ENCODE measurements around the gene AUTS2. TPM values are rescaled to one million over a fixed set of nuclear protein-coding genes. Genes with fewer than 3 reads are reported as not detected.

Gene AUTS2
- polyA plus RNA-seq, 3 donors, result 0.08 to 0.35 TPM; not detected in 1

DNA sequence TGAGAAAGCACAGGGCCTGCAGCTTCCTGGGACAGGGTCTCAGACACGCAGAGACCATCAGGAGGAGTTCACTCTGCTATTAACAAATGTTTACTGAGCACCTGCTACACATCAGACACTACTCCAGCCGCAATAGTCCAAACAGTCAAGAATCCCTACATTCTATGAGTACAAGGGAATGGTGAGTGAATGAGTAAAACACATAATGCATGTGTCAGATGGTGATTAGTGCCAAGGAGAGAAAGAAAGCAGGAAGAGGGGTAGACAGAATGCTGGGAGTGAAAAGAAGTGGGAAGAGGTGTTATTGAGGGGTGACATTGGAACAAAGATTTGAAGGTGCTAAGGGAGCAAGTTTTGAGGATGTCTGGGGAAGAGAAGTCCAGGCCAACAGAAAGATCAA, 899.5 kb downstream of the AUTS2 start:
- H3K9me3 ChIP-seq (replicated peaks in 1 of 2; ENCODE audit: control insufficient read depth in 1 of 2, insufficient read depth in 1 of 2, low read length in 2 of 2), result peaks cover 0 to 13% of the 10 kb centered on the region in 2 donors
- intact Hi-C loops (cut with micrococcal nuclease), result no loop called here
- no peak overlapping the region for H3K4me2 ChIP-seq (replicated peaks; ENCODE audit: extremely low read depth, low read length, poor library complexity, severe bottlenecking)
- H2AFZ ChIP-seq (ENCODE audit: insufficient read depth, low read depth, low read length, poor library complexity, severe bottlenecking), result no peak overlapping the region
- H3K4me3 Mint-ChIP-seq, result no peak overlapping the region
- no peaks in the 10 kb centered on the region for H3K27me3 ChIP-seq (ENCODE audit: control insufficient read depth in 2 of 2, insufficient read depth in 2 of 2, low read length in 2 of 2)
- H3K36me3 Mint-ChIP-seq, result no peaks in the 10 kb centered on the region
- H3K27ac ChIP-seq (ENCODE audit: low read depth in 1 of 2, low read length in 2 of 2), result no peak overlapping the region
- H3K27ac Mint-ChIP-seq, result no peak overlapping the region
- no peaks in the 10 kb centered on the region for H3K4me1 ChIP-seq (ENCODE audit: control insufficient read depth in 1 of 2, insufficient read depth in 2 of 2, low read length in 2 of 2)
- no peak for DNase-seq
- H3K9me3 Mint-ChIP-seq, result peaks cover 0 to 2% (median 0%) of the 10 kb centered on the region in 7 donors
- WGBS (ENCODE audit: insufficient coverage), result no CpG with 5 or more reads among the region's 2 CpGs
- no peak overlapping the region for H3K9ac ChIP-seq (ENCODE audit: insufficient read depth, low read length, poor library complexity, severe bottlenecking)
- no peaks in the 10 kb centered on the region for H3K36me3 ChIP-seq (replicated peaks in 1 of 2; ENCODE audit: control insufficient read depth in 1 of 2, insufficient read depth in 2 of 2, low read length in 2 of 2)
- H3K27me3 Mint-ChIP-seq (ENCODE audit: low read depth in 3 of 3), result no peaks in the 10 kb centered on the region
- H4K20me1 ChIP-seq (ENCODE audit: insufficient read depth, low read length), result no peaks in the 10 kb centered on the region
- H3K4me1 Mint-ChIP-seq, result no peaks in the 10 kb centered on the region
- no peaks in the 10 kb centered on the region for H3K79me2 ChIP-seq (ENCODE audit: insufficient read depth, low read length)
- TF ChIP-seq, protein P1, sequence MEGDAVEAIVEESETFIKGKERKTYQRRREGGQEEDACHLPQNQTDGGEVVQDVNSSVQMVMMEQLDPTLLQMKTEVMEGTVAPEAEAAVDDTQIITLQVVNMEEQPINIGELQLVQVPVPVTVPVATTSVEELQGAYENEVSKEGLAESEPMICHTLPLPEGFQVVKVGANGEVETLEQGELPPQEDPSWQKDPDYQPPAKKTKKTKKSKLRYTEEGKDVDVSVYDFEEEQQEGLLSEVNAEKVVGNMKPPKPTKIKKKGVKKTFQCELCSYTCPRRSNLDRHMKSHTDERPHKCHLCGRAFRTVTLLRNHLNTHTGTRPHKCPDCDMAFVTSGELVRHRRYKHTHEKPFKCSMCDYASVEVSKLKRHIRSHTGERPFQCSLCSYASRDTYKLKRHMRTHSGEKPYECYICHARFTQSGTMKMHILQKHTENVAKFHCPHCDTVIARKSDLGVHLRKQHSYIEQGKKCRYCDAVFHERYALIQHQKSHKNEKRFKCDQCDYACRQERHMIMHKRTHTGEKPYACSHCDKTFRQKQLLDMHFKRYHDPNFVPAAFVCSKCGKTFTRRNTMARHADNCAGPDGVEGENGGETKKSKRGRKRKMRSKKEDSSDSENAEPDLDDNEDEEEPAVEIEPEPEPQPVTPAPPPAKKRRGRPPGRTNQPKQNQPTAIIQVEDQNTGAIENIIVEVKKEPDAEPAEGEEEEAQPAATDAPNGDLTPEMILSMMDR (IDR thresholded peaks at IDR 0.05), result no peak
- no peak overlapping the region for H3K4me3 ChIP-seq (replicated peaks in 1 of 3; ENCODE audit: low read depth in 2 of 3, low read length in 3 of 3)

GRCh38 chr7:70498232-70498992, 900.1 kb downstream of the AUTS2 start:
- Histone ChIP-seq H3K4me3 (replicated peaks in 1 of 3; ENCODE audit: low read depth in 2 of 3, low read length in 3 of 3) (no peak overlapping the region), H3K27ac (ENCODE audit: low read depth in 1 of 2, low read length in 2 of 2) (no peak overlapping the region), H2AFZ (ENCODE audit: insufficient read depth, low read depth, low read length, poor library complexity, severe bottlenecking) (no peak overlapping the region), H3K4me1 (ENCODE audit: control insufficient read depth in 1 of 2, insufficient read depth in 2 of 2, low read length in 2 of 2) (no peaks in the 10 kb centered on the region), H3K9ac (ENCODE audit: insufficient read depth, low read length, poor library complexity, severe bottlenecking) (no peak overlapping the region), H3K9me3 (replicated peaks in 1 of 2; ENCODE audit: control insufficient read depth in 1 of 2, insufficient read depth in 1 of 2, low read length in 2 of 2) (peaks cover 0 to 13% of the 10 kb centered on the region in 2 donors), H3K36me3 (replicated peaks in 1 of 2; ENCODE audit: control insufficient read depth in 1 of 2, insufficient read depth in 2 of 2, low read length in 2 of 2) (no peaks in the 10 kb centered on the region), H4K20me1 (ENCODE audit: insufficient read depth, low read length) (no peaks in the 10 kb centered on the region), H3K79me2 (ENCODE audit: insufficient read depth, low read length) (no peaks in the 10 kb centered on the region), H3K4me2 (replicated peaks; ENCODE audit: extremely low read depth, low read length, poor library complexity, severe bottlenecking) (no peak overlapping the region), H3K27me3 (ENCODE audit: control insufficient read depth in 2 of 2, insufficient read depth in 2 of 2, low read length in 2 of 2) (no peaks in the 10 kb centered on the region)
- intact Hi-C loops (cut with micrococcal nuclease), result no loop called here
- Mint-ChIP-seq H3K9me3 (peaks cover 0 to 2% (median 0%) of the 10 kb centered on the region in 7 donors), H3K4me1 (no peaks in the 10 kb centered on the region), H3K27me3 (ENCODE audit: low read depth in 3 of 3) (no peaks in the 10 kb centered on the region), H3K36me3 (no peaks in the 10 kb centered on the region), H3K4me3 (no peak overlapping the region), H3K27ac (no peak overlapping the region)
- TF ChIP-seq, protein P1 (IDR thresholded peaks at IDR 0.05), result no peak
- WGBS (ENCODE audit: insufficient coverage), result 93% methylated on average over 5 of the region's 5 CpGs
- DNase-seq, result no peak

All from CD14-positive monocyte (primary cell).